Adrenal gland (tissue), 5 donors: ENCODE results near the gene ZNF487.

Source experiments
- CTCF ChIP-seq, 6 experiments: fragments of 450-650 bp in 4 of 6; fragments of 200-600 bp in 2 of 6; sonication (generic) in 1 of 6; IDR thresholded peaks; 1 replicate in 5 of 6; 2 replicates in 1 of 6; pipeline versions ENCODE4 v1.5.1 to v1.8.0; 2016 to 2021; ENCODE audit warnings: antibody characterized with exemption in 6 of 6, mild to moderate bottlenecking in 2 of 6, moderate library complexity in 1 of 6
- POLR2A ChIP-seq, 2 donors: fragments of 450-650 bp; IDR thresholded peaks; one replicate each; pipeline ENCODE4 v1.6.1; 2017; ENCODE audit warnings: antibody characterized with exemption in 2 of 2, mild to moderate bottlenecking in 2 of 2, moderate library complexity in 1 of 2
- donor health status: DM: no; HTN: no; CAD: no.

- TF ChIP-seq CTCF (IDR thresholded peaks at IDR 0.05) (no peak), POLR2A (IDR thresholded peaks at IDR 0.05) (no peak)
These were observed 16.4 kb downstream of the ZNF487 start for GRCh38 chr10:43453266-43453831.
